M059J (cell line): ENCODE measurements around the gene CMTM8. TPM values are rescaled to one million over a fixed set of nuclear protein-coding genes. Genes with fewer than 3 reads are reported as not detected.

ENCODE experiments used
- DNase-seq: peaks from one replicate; pipeline ENCODE4 v3.0.0-alpha.2; 2012; ENCODE audit warnings: low read depth
- total RNA-seq: library from RNA; depleted of rRNA; stranded (reverse); fragments of >200 nt; shearing (Covaris generic); gene quantifications from 2 replicates; pipeline ENCODE4 v1.2.3, GENCODE V29; 2014

CMTM8 gene
- total RNA-seq, 1 experiment from 2014 or later, result 4.6 TPM

DNA sequence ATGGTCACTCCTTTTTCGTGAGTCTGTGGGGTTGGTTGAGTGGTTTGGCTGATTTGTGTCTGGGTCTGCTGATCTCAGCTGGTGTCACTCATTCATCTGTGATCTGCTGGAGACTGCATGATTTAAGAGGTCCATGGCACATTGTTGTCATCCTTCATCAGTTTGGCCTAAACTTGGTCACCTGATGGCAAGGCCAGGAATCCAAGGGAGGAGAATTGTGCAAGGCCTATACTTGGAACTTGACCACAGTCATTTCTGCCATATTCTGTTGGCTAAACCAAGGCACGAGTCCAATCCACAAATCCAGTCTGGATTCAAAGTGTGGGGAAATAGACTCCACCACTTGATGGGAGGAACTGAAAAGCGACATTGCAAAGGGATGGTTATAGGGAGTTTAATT is 67.6 kb downstream of the CMTM8 start:
- DNase-seq, result no peak

DNA sequence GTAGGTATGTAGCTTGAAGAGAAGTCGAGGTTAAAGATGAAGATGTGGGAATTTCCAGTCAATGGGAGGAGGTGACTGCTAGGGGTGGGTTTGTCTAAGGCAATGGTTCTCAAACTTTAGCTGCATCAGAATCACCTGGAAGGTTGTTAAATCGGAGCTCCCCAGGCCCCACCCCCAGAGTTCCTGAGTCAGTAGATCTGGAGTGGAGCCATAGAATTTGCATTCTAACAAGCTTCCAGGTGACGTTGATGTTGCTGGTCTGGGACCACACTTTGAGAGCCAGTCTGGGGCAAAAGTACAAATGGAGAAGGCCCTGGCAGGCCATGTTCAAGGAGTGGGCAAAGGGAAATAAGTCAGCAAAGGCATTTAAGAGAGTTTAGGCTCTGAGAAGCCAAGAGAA is 69.1 kb downstream of the CMTM8 start:
- DNase-seq, result no peak

DNA sequence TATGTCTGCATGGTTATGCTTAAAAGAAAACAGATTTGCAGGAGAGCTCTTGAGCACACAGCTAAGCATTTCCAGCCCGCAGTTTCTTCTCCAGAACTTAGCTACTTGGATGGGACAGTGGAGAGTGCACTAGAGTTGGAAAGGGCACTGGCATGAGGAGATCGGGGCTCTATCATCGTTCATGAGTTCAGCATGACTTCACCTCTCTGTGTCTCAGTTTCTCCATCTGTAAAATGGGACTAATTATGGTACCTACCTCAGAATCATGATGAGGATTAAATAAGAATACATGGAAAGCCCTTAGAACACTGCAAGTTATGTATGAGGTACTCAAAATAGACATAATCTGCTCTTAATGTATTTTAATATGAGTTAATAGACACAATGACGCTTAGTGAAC is 69.9 kb downstream of the CMTM8 start:
- DNase-seq, result no peak

DNA sequence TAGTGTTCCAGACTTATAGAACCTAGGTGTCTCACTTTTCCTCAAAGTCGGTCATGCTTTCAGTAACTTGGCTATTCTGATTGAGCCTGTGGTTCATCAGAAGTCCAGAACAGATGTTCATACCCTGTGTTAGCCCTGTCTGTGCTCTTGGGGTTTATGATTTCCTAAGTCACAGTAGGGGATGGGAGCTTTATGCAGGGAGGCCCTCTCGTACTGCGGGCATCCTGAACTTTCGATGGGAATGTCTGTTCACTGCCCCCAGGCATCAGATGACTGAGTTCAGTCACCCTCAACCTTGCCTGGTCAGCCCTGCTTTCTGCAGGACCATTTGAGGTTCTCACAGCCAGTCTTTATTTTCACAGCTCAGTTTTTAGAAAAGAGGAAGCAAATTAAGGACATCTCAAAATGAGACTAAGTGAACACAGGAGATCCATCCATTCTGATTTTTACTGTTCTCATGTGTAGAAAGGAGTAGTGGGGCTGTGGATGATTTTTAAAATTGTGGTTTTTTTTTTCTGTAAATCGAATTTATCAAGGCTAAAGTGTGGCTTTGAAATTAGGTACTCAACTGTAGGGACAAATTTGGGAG is 71.3 kb downstream of the CMTM8 start:
- DNase-seq, result no peak

DNA sequence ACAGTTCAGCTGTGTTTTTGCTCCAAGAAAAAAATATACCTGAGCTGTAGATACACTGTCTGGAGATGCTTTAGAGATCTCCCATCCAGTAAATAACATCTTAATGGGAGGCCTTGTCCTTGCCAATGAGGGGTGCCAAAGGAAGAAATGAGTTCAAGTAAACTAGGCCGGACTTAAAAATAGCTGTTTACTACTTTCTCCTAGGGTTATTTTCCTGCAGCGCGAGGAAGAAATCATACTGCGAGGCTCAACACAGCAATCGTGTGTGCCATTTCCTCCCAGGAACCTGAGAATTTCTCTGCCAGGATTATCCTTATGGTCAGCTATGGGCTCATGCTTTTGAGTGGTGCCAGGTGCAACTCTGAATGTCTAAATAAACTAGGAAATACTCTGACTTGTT is 71.9 kb downstream of the CMTM8 start:
- no peak for DNase-seq

- DNase-seq, result no peak
Measured at GRCh38 chr3:32310918-32311839, 72.7 kb downstream of the CMTM8 start.

DNA sequence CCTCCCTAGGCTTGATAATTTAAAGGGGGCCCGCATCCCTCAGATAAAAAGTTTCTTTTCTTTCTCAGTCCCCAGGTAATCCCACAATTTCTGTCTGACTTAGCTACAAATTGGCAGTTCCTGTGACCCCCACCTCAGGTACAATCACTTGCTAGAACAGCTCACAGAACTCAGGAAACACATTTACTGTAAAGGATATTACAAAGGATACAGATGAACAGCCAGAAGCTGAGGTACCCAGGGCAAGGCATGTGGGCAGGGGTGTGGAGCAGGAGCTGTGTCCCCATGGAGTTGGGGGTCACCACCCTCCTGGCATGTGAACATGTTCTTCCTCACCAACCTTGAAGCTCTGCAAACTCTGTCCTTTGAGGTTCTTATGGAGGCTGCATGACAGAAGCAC is 73.8 kb downstream of the CMTM8 start:
- no peak for DNase-seq

DNA sequence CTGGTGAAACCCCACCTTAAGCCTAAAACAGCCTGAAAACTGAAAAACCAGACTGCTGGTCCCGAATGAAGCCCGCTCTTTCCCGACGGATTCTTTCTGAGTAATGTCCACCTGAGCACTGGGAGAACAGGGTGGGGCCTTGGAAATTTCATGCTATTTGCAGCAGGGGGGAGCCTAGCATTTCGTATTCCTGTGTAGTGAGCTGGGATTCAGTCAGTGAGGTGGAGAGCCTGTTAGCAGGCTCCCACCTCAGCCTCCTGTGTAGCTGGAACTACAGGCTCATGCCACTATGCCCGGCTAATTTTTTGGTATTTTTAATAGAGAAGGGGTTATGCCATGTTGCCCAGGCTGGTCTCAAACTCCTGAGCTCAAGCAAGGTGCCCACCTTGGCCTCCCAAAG is 74.7 kb downstream of the CMTM8 start:
- DNase-seq, result no peak

GRCh38 chr3:32313723-32314473 is 75.4 kb downstream of the CMTM8 start:
- peak; percentile 50 for DNase-seq

GRCh38 chr3:32315441-32315840 is 77.0 kb downstream of the CMTM8 start:
- no peak for DNase-seq

- DNase-seq, result no peak
Measured at GRCh38 chr3:32316319-32316718, 77.8 kb downstream of the CMTM8 start.

GRCh38 chr3:32316976-32317375 is 78.5 kb downstream of the CMTM8 start:
- no peak for DNase-seq

GRCh38 chr3:32319607-32320006 is 81.1 kb downstream of the CMTM8 start:
- DNase-seq, result no peak

DNA sequence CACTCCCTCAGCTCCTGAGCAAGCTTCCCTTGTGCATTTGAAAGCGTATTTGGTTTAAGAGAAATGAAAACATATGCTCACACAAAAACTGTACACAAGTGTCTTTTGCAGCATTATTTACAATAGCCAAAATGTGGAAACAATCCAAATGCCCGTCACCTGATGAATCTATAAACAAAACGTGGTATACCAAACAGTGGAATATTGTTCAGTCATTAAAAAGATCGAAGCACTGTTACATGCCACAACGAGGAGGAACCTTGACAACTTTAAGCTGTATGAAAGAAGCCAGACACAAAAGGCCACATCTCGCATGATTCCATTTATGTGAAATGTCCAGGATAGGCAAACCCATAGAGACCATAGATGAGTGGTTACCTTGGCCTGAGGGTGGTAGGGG is 81.6 kb downstream of the CMTM8 start:
- no peak for DNase-seq

DNA sequence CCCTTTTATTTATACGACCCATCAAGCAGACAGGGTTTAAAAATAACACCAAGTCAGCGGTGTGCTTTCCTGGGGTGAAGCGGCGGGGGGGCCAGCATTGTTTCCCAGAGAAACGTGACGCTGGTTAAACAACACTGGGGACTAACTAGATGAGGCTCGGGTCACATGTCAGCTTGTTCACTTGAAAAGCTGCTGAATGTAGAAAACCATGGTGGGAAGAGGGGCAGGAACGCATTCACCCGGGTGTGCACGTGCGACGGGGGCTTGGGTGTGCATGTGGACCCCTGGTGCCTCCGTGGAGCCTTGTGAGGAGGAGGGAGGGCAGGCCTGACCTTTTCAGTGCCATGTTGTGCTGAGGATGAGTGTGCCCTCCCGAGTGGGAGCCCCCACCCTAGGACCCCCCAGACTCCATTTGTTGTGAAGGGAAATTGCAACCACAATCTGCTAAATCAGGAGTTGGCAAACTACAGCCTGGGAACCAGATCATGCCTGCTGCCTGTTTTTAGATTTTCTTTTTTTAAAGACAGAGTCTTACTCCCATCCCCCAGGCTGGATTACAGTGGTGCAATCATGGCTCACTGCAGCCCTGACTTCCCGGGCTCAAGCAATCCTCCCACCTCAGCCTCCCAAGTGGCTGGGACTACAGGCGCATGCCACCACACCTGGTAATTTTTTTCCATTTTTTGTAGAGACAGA is 82.8 kb downstream of the CMTM8 start:
- no peak for DNase-seq

DNA sequence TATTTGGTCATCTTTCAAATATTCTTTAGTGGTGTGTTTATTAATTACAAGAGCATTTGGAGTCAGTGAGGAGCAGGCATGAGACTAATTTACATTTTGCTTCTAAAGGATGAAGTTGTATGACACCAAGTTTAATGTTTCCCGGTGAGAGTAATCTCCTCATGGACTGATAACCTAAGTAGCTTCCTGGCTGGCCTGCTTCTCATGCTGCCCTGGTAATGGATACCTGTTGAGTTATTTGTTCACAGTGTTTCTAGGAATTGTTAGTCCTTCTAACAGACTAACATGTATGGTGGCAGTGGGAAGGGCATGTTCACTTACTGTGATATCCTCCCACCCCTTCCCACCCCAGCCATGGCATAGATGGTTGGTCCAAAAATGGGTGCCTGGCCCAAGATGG is 83.8 kb downstream of the CMTM8 start:
- DNase-seq, result no peak

DNA sequence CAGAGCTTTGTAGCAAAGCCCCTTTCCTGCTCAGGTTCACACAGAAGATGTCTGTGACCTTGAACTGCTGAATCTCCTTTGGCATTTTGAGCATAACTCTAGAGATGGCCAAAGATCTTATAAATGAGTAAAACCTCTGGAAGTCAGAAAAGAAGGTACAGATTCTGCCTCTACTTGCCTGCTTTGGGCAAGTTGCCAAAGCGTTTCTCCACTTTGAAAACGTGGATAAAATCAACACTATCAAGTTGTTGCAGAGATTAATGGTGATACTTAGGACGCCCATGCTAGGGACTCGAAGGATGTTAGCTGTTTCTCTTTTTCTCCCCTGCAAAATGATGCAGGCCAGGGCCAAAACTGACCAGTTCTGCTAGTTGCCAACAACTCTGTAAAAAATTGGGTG is 85.1 kb downstream of the CMTM8 start:
- DNase-seq, result no peak

DNA sequence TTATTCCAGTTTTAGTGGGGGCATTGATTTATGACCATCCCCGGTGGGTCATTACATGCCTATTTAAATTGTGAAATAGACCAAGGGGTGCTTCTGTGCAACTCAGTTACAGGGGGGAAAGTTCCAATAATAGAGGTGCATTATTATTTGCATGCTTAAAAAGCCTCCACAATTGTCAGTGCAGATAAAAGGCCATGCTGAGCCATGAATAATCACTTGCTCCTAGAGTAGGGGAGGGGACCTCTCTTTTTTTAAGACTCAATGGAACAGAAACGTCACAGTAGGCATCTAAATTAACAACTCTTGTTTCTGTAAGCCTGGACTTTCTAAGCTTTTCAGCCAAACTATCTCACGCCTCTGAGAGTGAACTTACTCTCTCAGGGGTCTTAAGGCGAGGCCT is 86.7 kb downstream of the CMTM8 start:
- DNase-seq, result no peak

DNA sequence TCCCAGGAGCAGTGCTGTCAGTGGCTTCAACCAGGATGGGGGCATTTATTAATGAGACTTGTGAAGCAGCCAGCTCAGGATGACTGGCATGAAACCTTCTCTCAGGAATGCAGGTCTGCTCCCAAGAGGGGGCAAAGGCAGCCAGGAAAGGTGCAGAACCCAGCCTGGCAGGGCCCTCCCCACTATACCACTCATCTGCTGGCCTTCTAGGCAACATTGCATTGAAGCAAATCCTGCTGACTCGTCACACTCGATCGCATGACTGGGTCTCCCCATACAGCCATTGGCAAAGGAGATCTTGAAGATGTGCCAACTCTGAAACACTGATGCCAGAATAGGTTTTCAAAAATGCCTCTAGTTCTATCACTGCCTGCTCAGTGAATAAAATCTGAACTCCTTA is 87.4 kb downstream of the CMTM8 start:
- DNase-seq, result peak; percentile 41

GRCh38 chr3:32326795-32327194 is 88.3 kb downstream of the CMTM8 start:
- no peak for DNase-seq

GRCh38 chr3:32334675-32335074 is 96.2 kb downstream of the CMTM8 start:
- peak; percentile 8 for DNase-seq
